ENCODE results near the gene TPSB2.

DNA sequence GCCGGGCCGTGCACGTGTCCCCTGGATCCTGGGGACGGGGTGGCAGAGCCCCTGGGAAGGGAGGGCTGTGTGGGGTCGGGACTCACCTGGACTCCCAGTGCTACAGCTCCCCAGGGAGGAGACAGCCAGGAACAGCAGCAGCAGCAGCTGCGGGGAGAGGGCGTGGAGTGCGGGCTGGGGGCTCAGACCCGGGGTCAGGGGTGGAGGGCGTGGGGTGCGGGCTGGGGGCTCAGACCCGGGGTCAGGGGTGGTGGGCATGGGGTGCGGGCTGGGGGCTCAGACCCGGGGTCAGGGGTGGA is 46.5 kb upstream of the TPSB2 start:
- TF ChIP-seq, protein P1, sequence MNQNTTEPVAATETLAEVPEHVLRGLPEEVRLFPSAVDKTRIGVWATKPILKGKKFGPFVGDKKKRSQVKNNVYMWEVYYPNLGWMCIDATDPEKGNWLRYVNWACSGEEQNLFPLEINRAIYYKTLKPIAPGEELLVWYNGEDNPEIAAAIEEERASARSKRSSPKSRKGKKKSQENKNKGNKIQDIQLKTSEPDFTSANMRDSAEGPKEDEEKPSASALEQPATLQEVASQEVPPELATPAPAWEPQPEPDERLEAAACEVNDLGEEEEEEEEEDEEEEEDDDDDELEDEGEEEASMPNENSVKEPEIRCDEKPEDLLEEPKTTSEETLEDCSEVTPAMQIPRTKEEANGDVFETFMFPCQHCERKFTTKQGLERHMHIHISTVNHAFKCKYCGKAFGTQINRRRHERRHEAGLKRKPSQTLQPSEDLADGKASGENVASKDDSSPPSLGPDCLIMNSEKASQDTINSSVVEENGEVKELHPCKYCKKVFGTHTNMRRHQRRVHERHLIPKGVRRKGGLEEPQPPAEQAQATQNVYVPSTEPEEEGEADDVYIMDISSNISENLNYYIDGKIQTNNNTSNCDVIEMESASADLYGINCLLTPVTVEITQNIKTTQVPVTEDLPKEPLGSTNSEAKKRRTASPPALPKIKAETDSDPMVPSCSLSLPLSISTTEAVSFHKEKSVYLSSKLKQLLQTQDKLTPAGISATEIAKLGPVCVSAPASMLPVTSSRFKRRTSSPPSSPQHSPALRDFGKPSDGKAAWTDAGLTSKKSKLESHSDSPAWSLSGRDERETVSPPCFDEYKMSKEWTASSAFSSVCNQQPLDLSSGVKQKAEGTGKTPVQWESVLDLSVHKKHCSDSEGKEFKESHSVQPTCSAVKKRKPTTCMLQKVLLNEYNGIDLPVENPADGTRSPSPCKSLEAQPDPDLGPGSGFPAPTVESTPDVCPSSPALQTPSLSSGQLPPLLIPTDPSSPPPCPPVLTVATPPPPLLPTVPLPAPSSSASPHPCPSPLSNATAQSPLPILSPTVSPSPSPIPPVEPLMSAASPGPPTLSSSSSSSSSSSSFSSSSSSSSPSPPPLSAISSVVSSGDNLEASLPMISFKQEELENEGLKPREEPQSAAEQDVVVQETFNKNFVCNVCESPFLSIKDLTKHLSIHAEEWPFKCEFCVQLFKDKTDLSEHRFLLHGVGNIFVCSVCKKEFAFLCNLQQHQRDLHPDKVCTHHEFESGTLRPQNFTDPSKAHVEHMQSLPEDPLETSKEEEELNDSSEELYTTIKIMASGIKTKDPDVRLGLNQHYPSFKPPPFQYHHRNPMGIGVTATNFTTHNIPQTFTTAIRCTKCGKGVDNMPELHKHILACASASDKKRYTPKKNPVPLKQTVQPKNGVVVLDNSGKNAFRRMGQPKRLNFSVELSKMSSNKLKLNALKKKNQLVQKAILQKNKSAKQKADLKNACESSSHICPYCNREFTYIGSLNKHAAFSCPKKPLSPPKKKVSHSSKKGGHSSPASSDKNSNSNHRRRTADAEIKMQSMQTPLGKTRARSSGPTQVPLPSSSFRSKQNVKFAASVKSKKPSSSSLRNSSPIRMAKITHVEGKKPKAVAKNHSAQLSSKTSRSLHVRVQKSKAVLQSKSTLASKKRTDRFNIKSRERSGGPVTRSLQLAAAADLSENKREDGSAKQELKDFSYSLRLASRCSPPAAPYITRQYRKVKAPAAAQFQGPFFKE (tag by site-specific recombination; IDR thresholded peaks at IDR 0.05; ENCODE audit: borderline replicate concordance) = no peak
- TF ChIP-seq ZNF157 (tag by site-specific recombination; IDR thresholded peaks at IDR 0.05) (no peak), ZNF140 (tag by site-specific recombination; IDR thresholded peaks at IDR 0.05) (no peak), MYNN (tag by site-specific recombination; IDR thresholded peaks at IDR 0.05; ENCODE audit: borderline replicate concordance) (no peak), RBAK (tag by site-specific recombination; IDR thresholded peaks at IDR 0.05) (no peak), ZNF792 (tag by site-specific recombination; IDR thresholded peaks at IDR 0.05) (no peak), ZBTB20 (tag by site-specific recombination; IDR thresholded peaks at IDR 0.05) (no peak), ZNF146 (tag by site-specific recombination; IDR thresholded peaks at IDR 0.05) (no peak), ZNF626 (tag by site-specific recombination; IDR thresholded peaks at IDR 0.05) (no peak)
- TF ChIP-seq, protein P2, sequence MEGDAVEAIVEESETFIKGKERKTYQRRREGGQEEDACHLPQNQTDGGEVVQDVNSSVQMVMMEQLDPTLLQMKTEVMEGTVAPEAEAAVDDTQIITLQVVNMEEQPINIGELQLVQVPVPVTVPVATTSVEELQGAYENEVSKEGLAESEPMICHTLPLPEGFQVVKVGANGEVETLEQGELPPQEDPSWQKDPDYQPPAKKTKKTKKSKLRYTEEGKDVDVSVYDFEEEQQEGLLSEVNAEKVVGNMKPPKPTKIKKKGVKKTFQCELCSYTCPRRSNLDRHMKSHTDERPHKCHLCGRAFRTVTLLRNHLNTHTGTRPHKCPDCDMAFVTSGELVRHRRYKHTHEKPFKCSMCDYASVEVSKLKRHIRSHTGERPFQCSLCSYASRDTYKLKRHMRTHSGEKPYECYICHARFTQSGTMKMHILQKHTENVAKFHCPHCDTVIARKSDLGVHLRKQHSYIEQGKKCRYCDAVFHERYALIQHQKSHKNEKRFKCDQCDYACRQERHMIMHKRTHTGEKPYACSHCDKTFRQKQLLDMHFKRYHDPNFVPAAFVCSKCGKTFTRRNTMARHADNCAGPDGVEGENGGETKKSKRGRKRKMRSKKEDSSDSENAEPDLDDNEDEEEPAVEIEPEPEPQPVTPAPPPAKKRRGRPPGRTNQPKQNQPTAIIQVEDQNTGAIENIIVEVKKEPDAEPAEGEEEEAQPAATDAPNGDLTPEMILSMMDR (tag by site-specific recombination; IDR thresholded peaks at IDR 0.05) = no peak
- TF ChIP-seq, protein P3, sequence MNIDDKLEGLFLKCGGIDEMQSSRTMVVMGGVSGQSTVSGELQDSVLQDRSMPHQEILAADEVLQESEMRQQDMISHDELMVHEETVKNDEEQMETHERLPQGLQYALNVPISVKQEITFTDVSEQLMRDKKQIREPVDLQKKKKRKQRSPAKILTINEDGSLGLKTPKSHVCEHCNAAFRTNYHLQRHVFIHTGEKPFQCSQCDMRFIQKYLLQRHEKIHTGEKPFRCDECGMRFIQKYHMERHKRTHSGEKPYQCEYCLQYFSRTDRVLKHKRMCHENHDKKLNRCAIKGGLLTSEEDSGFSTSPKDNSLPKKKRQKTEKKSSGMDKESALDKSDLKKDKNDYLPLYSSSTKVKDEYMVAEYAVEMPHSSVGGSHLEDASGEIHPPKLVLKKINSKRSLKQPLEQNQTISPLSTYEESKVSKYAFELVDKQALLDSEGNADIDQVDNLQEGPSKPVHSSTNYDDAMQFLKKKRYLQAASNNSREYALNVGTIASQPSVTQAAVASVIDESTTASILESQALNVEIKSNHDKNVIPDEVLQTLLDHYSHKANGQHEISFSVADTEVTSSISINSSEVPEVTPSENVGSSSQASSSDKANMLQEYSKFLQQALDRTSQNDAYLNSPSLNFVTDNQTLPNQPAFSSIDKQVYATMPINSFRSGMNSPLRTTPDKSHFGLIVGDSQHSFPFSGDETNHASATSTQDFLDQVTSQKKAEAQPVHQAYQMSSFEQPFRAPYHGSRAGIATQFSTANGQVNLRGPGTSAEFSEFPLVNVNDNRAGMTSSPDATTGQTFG (tag by site-specific recombination; IDR thresholded peaks at IDR 0.05; ENCODE audit: borderline replicate concordance) = no peak
- TF ChIP-seq, protein P4, sequence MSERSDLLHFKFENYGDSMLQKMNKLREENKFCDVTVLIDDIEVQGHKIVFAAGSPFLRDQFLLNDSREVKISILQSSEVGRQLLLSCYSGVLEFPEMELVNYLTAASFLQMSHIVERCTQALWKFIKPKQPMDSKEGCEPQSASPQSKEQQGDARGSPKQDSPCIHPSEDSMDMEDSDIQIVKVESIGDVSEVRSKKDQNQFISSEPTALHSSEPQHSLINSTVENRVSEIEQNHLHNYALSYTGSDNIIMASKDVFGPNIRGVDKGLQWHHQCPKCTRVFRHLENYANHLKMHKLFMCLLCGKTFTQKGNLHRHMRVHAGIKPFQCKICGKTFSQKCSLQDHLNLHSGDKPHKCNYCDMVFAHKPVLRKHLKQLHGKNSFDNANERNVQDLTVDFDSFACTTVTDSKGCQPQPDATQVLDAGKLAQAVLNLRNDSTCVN (tag by site-specific recombination; optimal IDR thresholded peaks at IDR 0.05) = no peak
- TF ChIP-seq, protein P5, sequence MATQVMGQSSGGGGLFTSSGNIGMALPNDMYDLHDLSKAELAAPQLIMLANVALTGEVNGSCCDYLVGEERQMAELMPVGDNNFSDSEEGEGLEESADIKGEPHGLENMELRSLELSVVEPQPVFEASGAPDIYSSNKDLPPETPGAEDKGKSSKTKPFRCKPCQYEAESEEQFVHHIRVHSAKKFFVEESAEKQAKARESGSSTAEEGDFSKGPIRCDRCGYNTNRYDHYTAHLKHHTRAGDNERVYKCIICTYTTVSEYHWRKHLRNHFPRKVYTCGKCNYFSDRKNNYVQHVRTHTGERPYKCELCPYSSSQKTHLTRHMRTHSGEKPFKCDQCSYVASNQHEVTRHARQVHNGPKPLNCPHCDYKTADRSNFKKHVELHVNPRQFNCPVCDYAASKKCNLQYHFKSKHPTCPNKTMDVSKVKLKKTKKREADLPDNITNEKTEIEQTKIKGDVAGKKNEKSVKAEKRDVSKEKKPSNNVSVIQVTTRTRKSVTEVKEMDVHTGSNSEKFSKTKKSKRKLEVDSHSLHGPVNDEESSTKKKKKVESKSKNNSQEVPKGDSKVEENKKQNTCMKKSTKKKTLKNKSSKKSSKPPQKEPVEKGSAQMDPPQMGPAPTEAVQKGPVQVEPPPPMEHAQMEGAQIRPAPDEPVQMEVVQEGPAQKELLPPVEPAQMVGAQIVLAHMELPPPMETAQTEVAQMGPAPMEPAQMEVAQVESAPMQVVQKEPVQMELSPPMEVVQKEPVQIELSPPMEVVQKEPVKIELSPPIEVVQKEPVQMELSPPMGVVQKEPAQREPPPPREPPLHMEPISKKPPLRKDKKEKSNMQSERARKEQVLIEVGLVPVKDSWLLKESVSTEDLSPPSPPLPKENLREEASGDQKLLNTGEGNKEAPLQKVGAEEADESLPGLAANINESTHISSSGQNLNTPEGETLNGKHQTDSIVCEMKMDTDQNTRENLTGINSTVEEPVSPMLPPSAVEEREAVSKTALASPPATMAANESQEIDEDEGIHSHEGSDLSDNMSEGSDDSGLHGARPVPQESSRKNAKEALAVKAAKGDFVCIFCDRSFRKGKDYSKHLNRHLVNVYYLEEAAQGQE (tag by site-specific recombination; IDR thresholded peaks at IDR 0.05) = no peak
